ENCODE data around the gene ZC3H11A. TPM values are rescaled to one million over a fixed set of nuclear protein-coding genes. Genes with fewer than 3 reads are reported as not detected.

The ZC3H11A gene
- total RNA-seq, 1 donor from 2014 or later, result 81.2 TPM

DNA sequence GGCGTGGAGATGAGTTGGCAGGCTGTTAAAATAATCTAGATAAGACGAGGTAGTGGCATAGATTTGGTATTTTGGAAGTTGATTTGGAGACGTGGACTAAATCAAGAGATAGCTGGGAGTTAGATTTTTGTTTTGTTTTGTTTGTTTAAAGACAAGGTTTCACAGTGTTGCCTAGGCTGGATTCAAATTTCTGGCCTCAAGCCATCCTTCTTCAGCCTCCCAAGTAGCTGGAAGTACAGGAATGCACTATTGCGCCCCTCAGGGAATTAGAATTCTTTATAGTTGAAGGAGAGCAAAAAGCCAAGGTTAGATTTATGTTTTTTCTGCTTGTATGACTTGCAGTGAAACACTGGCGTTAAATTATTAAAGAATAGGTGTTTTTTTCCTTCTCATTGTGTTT, 43.7 kb downstream of the ZC3H11A start:
- no peak for DNase-seq (ENCODE audit: extremely low read depth, low read depth, low spot score)

- DNase-seq (ENCODE audit: extremely low read depth, low read depth, low spot score), result no peak
These were observed 44.9 kb downstream of the ZC3H11A start for GRCh38 chr1:203840208-203840808.

- DNase-seq (ENCODE audit: extremely low read depth, low read depth, low spot score), result no peak
These were observed 47.1 kb downstream of the ZC3H11A start for GRCh38 chr1:203842559-203842876.

- DNase-seq (ENCODE audit: extremely low read depth, low read depth, low spot score), result no peak
These were observed 48.0 kb downstream of the ZC3H11A start for GRCh38 chr1:203843435-203843834.

Other genes with a start within 250 kb of the ZC3H11A start
- 142 and 158 TPM in 2 replicates for gene ATP2B4, start 168.8 kb upstream of the ZC3H11A start, total RNA-seq
- 0.12 TPM in 1 of 2 replicates, not detected in the other for gene LAX1, start 30.4 kb upstream of the ZC3H11A start, total RNA-seq
- 17.5 and 22.3 TPM in 2 replicates for gene ZBED6, start within 50 bp of the ZC3H11A start, total RNA-seq
- gene SNRPE, start 66.0 kb downstream of the ZC3H11A start, total RNA-seq, result 49.2 and 52.8 TPM in 2 replicates

Data from glomerular endothelial cell (primary cell).